Ectodermal cell (in vitro differentiated cells): ENCODE measurements around the gene RALGAPB.

Experiments
- H3K27ac ChIP-seq: 2 replicates; pipeline ENCODE4 v1.7.0; 2013; ENCODE audit warnings: mild to moderate bottlenecking, low read depth, low read length; ENCODE audit not compliant: insufficient read depth, poor library complexity, severe bottlenecking
- H3K27me3 ChIP-seq: 2 replicates; pipeline ENCODE4 v1.7.0; 2013; ENCODE audit warnings: mild to moderate bottlenecking, low read length; ENCODE audit not compliant: insufficient read depth, control insufficient read depth, poor library complexity, severe bottlenecking
- H3K36me3 ChIP-seq: one replicate; pipeline ENCODE4 v1.7.0; 2013; ENCODE audit warnings: low read length; ENCODE audit not compliant: control insufficient read depth, insufficient read depth
- H3K4me1 ChIP-seq: one replicate; pipeline ENCODE4 v1.7.0; 2013; ENCODE audit warnings: low read length; ENCODE audit not compliant: control insufficient read depth, insufficient read depth
- H3K4me3 ChIP-seq: 2 replicates; pipeline ENCODE4 v1.7.0; 2013; ENCODE audit warnings: low read depth, low read length, control low read depth; ENCODE audit not compliant: insufficient read depth
- H3K9me3 ChIP-seq: 2 replicates; pipeline ENCODE4 v1.7.0; 2013; ENCODE audit warnings: mild to moderate bottlenecking, low read length, moderate library complexity; ENCODE audit not compliant: control insufficient read depth
- WGBS, 2 experiments: methylation state at CpG; one replicate each; pipeline ENCODE4 v1.1.7; 2013; ENCODE audit warnings: missing lambda C conversion rate in 2 of 2; 5-methylcytosine and 5-hydroxymethylcytosine counted together

The RALGAPB gene

GRCh38 chr20:38543014-38543906 is 70.6 kb downstream of the RALGAPB start:
- no peak overlapping the region for H3K4me3 ChIP-seq
- H3K27ac ChIP-seq = no peak overlapping the region
- H3K9me3 ChIP-seq = no peaks in the 10 kb centered on the region
- H3K4me1 ChIP-seq = no peaks in the 10 kb centered on the region
- H3K27me3 ChIP-seq = no peaks in the 10 kb centered on the region
- H3K36me3 ChIP-seq = peaks cover 10% of the 10 kb centered on the region
- 90 to 92% methylated on average over 7 of the region's 7 CpGs for WGBS, 2 experiments

- Histone ChIP-seq H3K36me3 (peaks cover 10% of the 10 kb centered on the region), H3K4me1 (no peaks in the 10 kb centered on the region), H3K27ac (no peak overlapping the region), H3K27me3 (no peaks in the 10 kb centered on the region), H3K9me3 (no peaks in the 10 kb centered on the region), H3K4me3 (no peak overlapping the region)
- 96 to 100% methylated on average over 2 of the region's 2 CpGs for WGBS, 2 experiments
These were observed 73.1 kb downstream of the RALGAPB start for GRCh38 chr20:38545771-38546170.

- Histone ChIP-seq H3K4me3 (no peak overlapping the region), H3K27me3 (no peaks in the 10 kb centered on the region), H3K9me3 (no peaks in the 10 kb centered on the region), H3K4me1 (no peaks in the 10 kb centered on the region), H3K27ac (no peak overlapping the region), H3K36me3 (peaks cover 20% of the 10 kb centered on the region)
- WGBS, 2 experiments = 81 to 92% methylated on average over 2 to 3 of the region's 3 CpGs
These were observed 74.8 kb downstream of the RALGAPB start for GRCh38 chr20:38547288-38548085.

- 96 to 98% methylated on average over 2 to 3 of the region's 3 CpGs for WGBS, 2 experiments
- H3K27me3 ChIP-seq = no peaks in the 10 kb centered on the region
- no peak overlapping the region for H3K27ac ChIP-seq
- H3K36me3 ChIP-seq = peaks cover 20% of the 10 kb centered on the region
- H3K4me1 ChIP-seq = no peaks in the 10 kb centered on the region
- no peaks in the 10 kb centered on the region for H3K9me3 ChIP-seq
- no peak overlapping the region for H3K4me3 ChIP-seq
These were observed 75.9 kb downstream of the RALGAPB start for GRCh38 chr20:38548356-38549083.

- Histone ChIP-seq H3K36me3 (peaks cover 31% of the 10 kb centered on the region), H3K27me3 (no peaks in the 10 kb centered on the region), H3K9me3 (no peaks in the 10 kb centered on the region), H3K4me3 (no peak overlapping the region), H3K27ac (no peak overlapping the region), H3K4me1 (no peaks in the 10 kb centered on the region)
- WGBS, 2 experiments = 100% methylated on average over 1 of the region's 1 CpG
These were observed 77.6 kb downstream of the RALGAPB start for GRCh38 chr20:38550274-38550673.

- Histone ChIP-seq H3K36me3 (peaks cover 26% of the 10 kb centered on the region), H3K4me3 (no peak overlapping the region)
- WGBS, 2 experiments = 94 to 96% methylated on average over 7 of the region's 7 CpGs
These were observed 78.5 kb downstream of the RALGAPB start for GRCh38 chr20:38551056-38551626.

GRCh38 chr20:38554986-38555385 is 82.3 kb downstream of the RALGAPB start:
- H3K27ac ChIP-seq = no peak overlapping the region
- 91 to 97% methylated on average over 2 of the region's 2 CpGs for WGBS, 2 experiments
- peaks cover 20% of the 10 kb centered on the region for H3K36me3 ChIP-seq
- H3K4me1 ChIP-seq = no peaks in the 10 kb centered on the region
- no peaks in the 10 kb centered on the region for H3K27me3 ChIP-seq
- no peak overlapping the region for H3K4me3 ChIP-seq
- no peaks in the 10 kb centered on the region for H3K9me3 ChIP-seq

More at GRCh38 chr20:38551056-38551626, 78.5 kb downstream of the RALGAPB start:
- H3K9me3 ChIP-seq = no peaks in the 10 kb centered on the region
- H3K27me3 ChIP-seq = no peaks in the 10 kb centered on the region
- no peaks in the 10 kb centered on the region for H3K4me1 ChIP-seq
- no peak overlapping the region for H3K27ac ChIP-seq

- Histone ChIP-seq H3K4me1 (no peaks in the 10 kb centered on the region), H3K36me3 (peaks cover 20% of the 10 kb centered on the region), H3K9me3 (no peaks in the 10 kb centered on the region), H3K27me3 (no peaks in the 10 kb centered on the region), H3K4me3 (no peak overlapping the region), H3K27ac (no peak overlapping the region)
These were observed 82.8 kb downstream of the RALGAPB start for GRCh38 chr20:38555395-38555794.

GRCh38 chr20:38557174-38557573 is 84.5 kb downstream of the RALGAPB start:
- WGBS, 2 experiments = 95 to 100% methylated on average over 2 of the region's 2 CpGs
- Histone ChIP-seq H3K9me3 (no peaks in the 10 kb centered on the region), H3K4me1 (no peaks in the 10 kb centered on the region), H3K4me3 (no peak overlapping the region), H3K27me3 (no peaks in the 10 kb centered on the region), H3K36me3 (peaks cover 11% of the 10 kb centered on the region), H3K27ac (no peak overlapping the region)
